Measurements from ENCODE around the gene CHCHD6. TPM values are rescaled to one million over a fixed set of nuclear protein-coding genes. Genes with fewer than 3 reads are reported as not detected.

Gene CHCHD6
- total RNA-seq, 1 experiment from 2014 or later = 33.0 TPM

DNA sequence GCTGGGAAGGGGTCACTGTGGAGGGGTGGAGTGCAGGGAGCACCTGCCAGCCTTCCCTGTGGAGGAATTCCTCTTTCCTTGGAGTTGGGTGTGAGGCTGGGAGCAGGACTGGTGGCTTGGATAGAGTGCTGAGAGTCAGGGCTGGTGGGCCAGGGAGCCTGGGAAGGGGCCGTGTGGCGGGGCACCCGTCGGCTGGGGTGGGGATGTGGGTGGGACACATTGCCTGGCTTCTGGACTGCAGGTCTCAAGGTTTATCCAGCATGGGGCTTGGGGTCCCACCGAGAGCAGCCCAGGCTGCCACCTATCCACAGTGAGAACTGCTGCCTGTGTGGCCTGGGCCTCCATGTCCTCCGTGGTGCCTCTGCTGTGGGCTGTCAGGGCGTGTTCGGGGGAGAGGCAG is 283.6 kb downstream of the CHCHD6 start:
- DNase-seq (no peak), ATAC-seq (no peak)
- POLR2A ChIA-PET (ENCODE audit: unreplicated experiment) = no interaction called here
- H3K9me2 ChIP-seq (replicated peaks; ENCODE audit: low read length) = no peaks in the 10 kb centered on the region
- H3K4me3 ChIP-seq (ENCODE audit: low read length) = no peak overlapping the region
- no peaks in the 10 kb centered on the region for H3K36me3 ChIP-seq (ENCODE audit: low read depth, low read length)
- H2AFZ ChIP-seq (ENCODE audit: low read length) = no peak overlapping the region
- no peak overlapping the region for H3K27ac ChIP-seq (ENCODE audit: low read length)
- H3K9me3 ChIP-seq (ENCODE audit: low read length) = no peaks in the 10 kb centered on the region
- no peaks in the 10 kb centered on the region for H3K4me1 ChIP-seq (ENCODE audit: insufficient read depth, low read length)
- peaks cover 55% of the 10 kb centered on the region for H3K79me2 ChIP-seq (ENCODE audit: low read length)
- BruUV-seq (replicated peaks) = no TSS peak
- intact Hi-C loops (cut with micrococcal nuclease) = no loop called here
- H3K4me2 ChIP-seq (ENCODE audit: low read length) = no peak overlapping the region
- CTCF ChIA-PET = no interaction called here
- TF ChIP-seq EZH2phosphoT487 (IDR thresholded peaks at IDR 0.05; ENCODE audit: borderline replicate concordance, low read length) (no peak), EZH2 (IDR thresholded peaks at IDR 0.05; ENCODE audit: low read length, unreplicated experiment) (no peak)
- TF ChIP-seq, protein P1, sequence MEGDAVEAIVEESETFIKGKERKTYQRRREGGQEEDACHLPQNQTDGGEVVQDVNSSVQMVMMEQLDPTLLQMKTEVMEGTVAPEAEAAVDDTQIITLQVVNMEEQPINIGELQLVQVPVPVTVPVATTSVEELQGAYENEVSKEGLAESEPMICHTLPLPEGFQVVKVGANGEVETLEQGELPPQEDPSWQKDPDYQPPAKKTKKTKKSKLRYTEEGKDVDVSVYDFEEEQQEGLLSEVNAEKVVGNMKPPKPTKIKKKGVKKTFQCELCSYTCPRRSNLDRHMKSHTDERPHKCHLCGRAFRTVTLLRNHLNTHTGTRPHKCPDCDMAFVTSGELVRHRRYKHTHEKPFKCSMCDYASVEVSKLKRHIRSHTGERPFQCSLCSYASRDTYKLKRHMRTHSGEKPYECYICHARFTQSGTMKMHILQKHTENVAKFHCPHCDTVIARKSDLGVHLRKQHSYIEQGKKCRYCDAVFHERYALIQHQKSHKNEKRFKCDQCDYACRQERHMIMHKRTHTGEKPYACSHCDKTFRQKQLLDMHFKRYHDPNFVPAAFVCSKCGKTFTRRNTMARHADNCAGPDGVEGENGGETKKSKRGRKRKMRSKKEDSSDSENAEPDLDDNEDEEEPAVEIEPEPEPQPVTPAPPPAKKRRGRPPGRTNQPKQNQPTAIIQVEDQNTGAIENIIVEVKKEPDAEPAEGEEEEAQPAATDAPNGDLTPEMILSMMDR (conservative IDR thresholded peaks at IDR 0.05; ENCODE audit: low read depth, low read length) = no peak
- no peaks in the 10 kb centered on the region for H3F3A ChIP-seq (ENCODE audit: low read length, unreplicated experiment)
- H4K20me1 ChIP-seq (ENCODE audit: low read length) = peaks cover 14% of the 10 kb centered on the region; the same call in 1 of the 2 replicates
- no peaks in the 10 kb centered on the region for H3K27me3 ChIP-seq (ENCODE audit: low read length)
- H3K9ac ChIP-seq (ENCODE audit: low read length) = no peak overlapping the region

DNA sequence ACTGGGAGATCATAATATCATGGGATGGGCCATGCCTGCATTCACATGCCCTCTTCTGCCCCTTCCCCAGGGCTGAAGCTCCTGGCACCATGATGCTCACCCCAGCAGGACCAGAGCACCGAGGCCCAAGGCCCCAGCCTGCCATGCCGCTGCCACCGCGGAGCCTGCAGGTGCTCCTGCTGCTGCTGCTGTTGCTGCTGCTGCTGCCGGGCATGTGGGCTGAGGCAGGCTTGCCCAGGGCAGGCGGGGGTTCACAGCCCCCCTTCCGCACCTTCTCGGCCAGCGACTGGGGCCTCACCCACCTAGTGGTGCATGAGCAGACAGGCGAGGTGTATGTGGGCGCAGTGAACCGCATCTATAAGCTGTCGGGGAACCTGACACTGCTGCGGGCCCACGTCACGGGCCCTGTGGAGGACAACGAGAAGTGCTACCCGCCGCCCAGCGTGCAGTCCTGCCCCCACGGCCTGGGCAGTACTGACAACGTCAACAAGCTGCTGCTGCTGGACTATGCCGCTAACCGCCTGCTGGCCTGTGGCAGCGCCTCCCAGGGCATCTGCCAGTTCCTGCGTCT is 284.5 kb downstream of the CHCHD6 start:
- Histone ChIP-seq H3K36me3 (ENCODE audit: low read depth, low read length) (no peaks in the 10 kb centered on the region), H3K4me1 (ENCODE audit: insufficient read depth, low read length) (no peaks in the 10 kb centered on the region), H3K9me2 (replicated peaks; ENCODE audit: low read length) (no peaks in the 10 kb centered on the region), H3K27ac (ENCODE audit: low read length) (no peak overlapping the region), H3K79me2 (ENCODE audit: low read length) (peaks cover 61% of the 10 kb centered on the region), H3K9ac (ENCODE audit: low read length) (no peak overlapping the region), H2AFZ (ENCODE audit: low read length) (no peak overlapping the region), H3K9me3 (ENCODE audit: low read length) (no peaks in the 10 kb centered on the region), H3K4me2 (ENCODE audit: low read length) (no peak overlapping the region), H3F3A (ENCODE audit: low read length, unreplicated experiment) (no peaks in the 10 kb centered on the region), H3K4me3 (ENCODE audit: low read length) (no peak overlapping the region), H3K27me3 (ENCODE audit: low read length) (no peaks in the 10 kb centered on the region), H4K20me1 (ENCODE audit: low read length) (peaks cover 14% of the 10 kb centered on the region; the same call in 1 of the 2 replicates)
- POLR2A ChIA-PET (ENCODE audit: unreplicated experiment) = no interaction called here
- intact Hi-C loops (cut with micrococcal nuclease) = no loop called here
- no peak for TF ChIP-seq EZH2phosphoT487 (IDR thresholded peaks at IDR 0.05; ENCODE audit: borderline replicate concordance, low read length)
- TF ChIP-seq EZH2 (IDR thresholded peaks at IDR 0.05; ENCODE audit: low read length, unreplicated experiment) = no peak
- DNase-seq = no peak
- ATAC-seq = no peak
- no TSS peak for BruUV-seq (replicated peaks)
- CTCF ChIA-PET = no interaction called here

DNA sequence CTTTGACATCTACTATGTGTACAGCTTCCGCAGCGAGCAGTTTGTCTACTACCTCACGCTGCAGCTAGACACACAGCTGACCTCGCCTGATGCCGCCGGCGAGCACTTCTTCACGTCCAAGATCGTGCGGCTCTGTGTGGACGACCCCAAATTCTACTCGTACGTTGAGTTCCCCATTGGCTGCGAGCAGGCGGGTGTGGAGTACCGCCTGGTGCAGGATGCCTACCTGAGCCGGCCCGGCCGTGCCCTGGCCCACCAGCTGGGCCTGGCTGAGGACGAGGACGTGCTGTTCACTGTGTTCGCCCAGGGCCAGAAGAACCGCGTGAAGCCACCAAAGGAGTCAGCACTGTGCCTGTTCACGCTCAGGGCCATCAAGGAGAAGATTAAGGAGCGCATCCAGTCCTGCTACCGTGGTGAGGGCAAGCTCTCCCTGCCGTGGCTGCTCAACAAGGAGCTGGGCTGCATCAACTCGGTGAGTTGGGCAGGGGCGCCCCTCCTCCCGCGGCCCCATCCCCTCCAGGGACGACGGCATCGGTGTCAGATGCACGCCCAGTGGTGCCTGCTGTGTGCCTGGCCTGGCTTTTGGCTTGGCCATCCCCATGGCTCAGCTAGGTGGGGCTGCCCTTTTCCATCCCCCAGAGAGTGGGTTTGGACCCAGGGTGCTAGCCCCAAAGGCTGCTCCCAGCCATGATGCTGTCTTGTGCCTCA is 285.4 kb downstream of the CHCHD6 start:
- Histone ChIP-seq H4K20me1 (ENCODE audit: low read length) (peaks cover 14% of the 10 kb centered on the region; the same call in 1 of the 2 replicates), H3K9ac (ENCODE audit: low read length) (no peak overlapping the region), H3F3A (ENCODE audit: low read length, unreplicated experiment) (no peaks in the 10 kb centered on the region), H3K4me2 (ENCODE audit: low read length) (no peak overlapping the region), H3K79me2 (ENCODE audit: low read length) (peaks cover 55% of the 10 kb centered on the region), H3K4me1 (ENCODE audit: insufficient read depth, low read length) (no peaks in the 10 kb centered on the region), H3K9me2 (replicated peaks; ENCODE audit: low read length) (no peaks in the 10 kb centered on the region), H3K4me3 (ENCODE audit: low read length) (no peak overlapping the region), H2AFZ (ENCODE audit: low read length) (no peak overlapping the region), H3K9me3 (ENCODE audit: low read length) (no peaks in the 10 kb centered on the region), H3K27me3 (ENCODE audit: low read length) (no peaks in the 10 kb centered on the region), H3K36me3 (ENCODE audit: low read depth, low read length) (no peaks in the 10 kb centered on the region), H3K27ac (ENCODE audit: low read length) (no peak overlapping the region)
- ChIA-PET POLR2A (ENCODE audit: unreplicated experiment) (no interaction called here), CTCF (no interaction called here)
- no peak for ATAC-seq
- DNase-seq = no peak
- BruUV-seq (replicated peaks) = no TSS peak
- intact Hi-C loops (cut with micrococcal nuclease) = no loop called here
- TF ChIP-seq EZH2 (IDR thresholded peaks at IDR 0.05; ENCODE audit: low read length, unreplicated experiment) = no peak
- no peak for TF ChIP-seq EZH2phosphoT487 (IDR thresholded peaks at IDR 0.05; ENCODE audit: borderline replicate concordance, low read length)
- TF ChIP-seq, protein P1 (conservative IDR thresholded peaks at IDR 0.05; ENCODE audit: low read depth, low read length) = no peak

Data from PC-3 (cell line).